PFSK-1 (cell line): Measurements from ENCODE around the gene KIAA1958.

Source experiments
- POLR2AphosphoS5 ChIP-seq: IDR thresholded peaks from 2 replicates; pipeline ENCODE4 v1.6.1; 2012; ENCODE audit warnings: low read depth, mild to moderate bottlenecking, control low read depth, low read length, moderate library complexity
- REST ChIP-seq, 2 experiments: IDR thresholded peaks; 2 replicates each; pipeline versions ENCODE4 v1.6.1 to v1.8.0; 2011 to 2012; ENCODE audit warnings: low read depth in 2 of 2, low read length in 2 of 2, control low read depth in 1 of 2, inconsistent platforms in 1 of 2, mild to moderate bottlenecking in 1 of 2, moderate library complexity in 1 of 2; ENCODE audit not compliant: insufficient read depth in 1 of 2
- SIN3A ChIP-seq: IDR thresholded peaks from 2 replicates; pipeline ENCODE4 v1.6.1; 2012; ENCODE audit warnings: mild to moderate bottlenecking, low read length, moderate library complexity, borderline replicate concordance; ENCODE audit not compliant: insufficient read depth
- TAF1 ChIP-seq: IDR thresholded peaks from 2 replicates; pipeline ENCODE4 v1.6.1; 2012; ENCODE audit warnings: low read length, control low read depth, borderline replicate concordance; ENCODE audit not compliant: insufficient read depth

- TF ChIP-seq TAF1, result no peak
- TF ChIP-seq REST (IDR thresholded peaks at IDR 0.05; ENCODE audit: insufficient read depth in 1 of 2, low read depth in 2 of 2, low read length in 2 of 2), result no peak
- TF ChIP-seq POLR2AphosphoS5, result no peak
- no peak for TF ChIP-seq SIN3A
These were observed 113.1 kb downstream of the KIAA1958 start for GRCh38 chr9:112599732-112600131.
